ENCODE measurements around the gene CAV3.

Gene CAV3

GRCh38 chr3:8749316-8749715 lies 15.7 kb downstream of the CAV3 start:
- H3F3A ChIP-seq (ENCODE audit: insufficient read depth) = no peaks in the 10 kb centered on the region
- TF ChIP-seq CTCF (IDR thresholded peaks at IDR 0.05; ENCODE audit: insufficient read depth, low read length, poor library complexity, severe bottlenecking) (no peak), EZH2phosphoT487 (conservative IDR thresholded peaks at IDR 0.05; ENCODE audit: low read length) (no peak)
- no peaks in the 10 kb centered on the region for H3K36me3 ChIP-seq (ENCODE audit: low read length)
- no peak overlapping the region for H3K4me3 ChIP-seq (ENCODE audit: insufficient read depth, low read length, poor library complexity, severe bottlenecking)
- H3K79me2 ChIP-seq (ENCODE audit: insufficient read depth, low read length) = no peaks in the 10 kb centered on the region
- H2AFZ ChIP-seq (ENCODE audit: low read depth, low read length, severe bottlenecking) = no peak overlapping the region
- no peak overlapping the region for H3K4me2 ChIP-seq (ENCODE audit: low read depth, low read length, poor library complexity, severe bottlenecking)
- H3K9me3 ChIP-seq (ENCODE audit: insufficient read depth, low read length) = no peaks in the 10 kb centered on the region
- H3K9ac ChIP-seq (ENCODE audit: low read length) = no peak overlapping the region
- no peak overlapping the region for H3K27ac ChIP-seq (ENCODE audit: low read depth, low read length)
- H3K9me2 ChIP-seq (replicated peaks; ENCODE audit: insufficient read depth, low read length) = no peaks in the 10 kb centered on the region
- no peaks in the 10 kb centered on the region for H3K27me3 ChIP-seq (ENCODE audit: low read length)
- H4K20me1 ChIP-seq (ENCODE audit: low read depth, low read length) = no peaks in the 10 kb centered on the region

GRCh38 chr3:8752832-8753231 lies 19.2 kb downstream of the CAV3 start:
- H3F3A ChIP-seq (ENCODE audit: insufficient read depth) = no peaks in the 10 kb centered on the region
- H3K27ac ChIP-seq (ENCODE audit: low read depth, low read length) = no peak overlapping the region
- H3K27me3 ChIP-seq (ENCODE audit: low read length) = no peaks in the 10 kb centered on the region
- no peak overlapping the region for H2AFZ ChIP-seq (ENCODE audit: low read depth, low read length, severe bottlenecking)
- H4K20me1 ChIP-seq (ENCODE audit: low read depth, low read length) = no peaks in the 10 kb centered on the region
- H3K36me3 ChIP-seq (ENCODE audit: low read length) = no peaks in the 10 kb centered on the region
- no peak overlapping the region for H3K9ac ChIP-seq (ENCODE audit: low read length)
- no peak overlapping the region for H3K4me3 ChIP-seq (ENCODE audit: insufficient read depth, low read length, poor library complexity, severe bottlenecking)
- H3K4me2 ChIP-seq (ENCODE audit: low read depth, low read length, poor library complexity, severe bottlenecking) = no peak overlapping the region
- no peaks in the 10 kb centered on the region for H3K9me2 ChIP-seq (replicated peaks; ENCODE audit: insufficient read depth, low read length)
- no peaks in the 10 kb centered on the region for H3K9me3 ChIP-seq (ENCODE audit: insufficient read depth, low read length)
- no peak for TF ChIP-seq CTCF (IDR thresholded peaks at IDR 0.05; ENCODE audit: insufficient read depth, low read length, poor library complexity, severe bottlenecking)
- TF ChIP-seq EZH2phosphoT487 (conservative IDR thresholded peaks at IDR 0.05; ENCODE audit: low read length) = no peak
- H3K79me2 ChIP-seq (ENCODE audit: insufficient read depth, low read length) = no peaks in the 10 kb centered on the region

- Histone ChIP-seq H3K27me3 (ENCODE audit: low read length) (no peaks in the 10 kb centered on the region), H3K9ac (ENCODE audit: low read length) (no peak overlapping the region), H3K9me2 (replicated peaks; ENCODE audit: insufficient read depth, low read length) (no peaks in the 10 kb centered on the region), H4K20me1 (ENCODE audit: low read depth, low read length) (no peaks in the 10 kb centered on the region), H2AFZ (ENCODE audit: low read depth, low read length, severe bottlenecking) (no peak overlapping the region), H3K9me3 (ENCODE audit: insufficient read depth, low read length) (no peaks in the 10 kb centered on the region), H3K36me3 (ENCODE audit: low read length) (no peaks in the 10 kb centered on the region), H3F3A (ENCODE audit: insufficient read depth) (no peaks in the 10 kb centered on the region), H3K79me2 (ENCODE audit: insufficient read depth, low read length) (no peaks in the 10 kb centered on the region), H3K27ac (ENCODE audit: low read depth, low read length) (no peak overlapping the region), H3K4me2 (ENCODE audit: low read depth, low read length, poor library complexity, severe bottlenecking) (no peak overlapping the region), H3K4me3 (ENCODE audit: insufficient read depth, low read length, poor library complexity, severe bottlenecking) (no peak overlapping the region)
- TF ChIP-seq CTCF (IDR thresholded peaks at IDR 0.05; ENCODE audit: insufficient read depth, low read length, poor library complexity, severe bottlenecking) = no peak
Measured at GRCh38 chr3:8755097-8755496, 21.5 kb downstream of the CAV3 start.
